Upper lobe of left lung (tissue), 6 donors: ENCODE data around the gene CENPO. TPM values are rescaled to one million over a fixed set of nuclear protein-coding genes. Genes with fewer than 3 reads are reported as not detected.

Experiments
- ATAC-seq, 2 donors: fragments of 200-7000 bp; cut with Tn5 transposase; one replicate each; pipeline ENCODE4 v1.9.1; 2022; ENCODE audit warnings: mild to moderate bottlenecking in 2 of 2, moderate library complexity in 2 of 2; ENCODE audit not compliant: low FRiP score in 2 of 2
- DNase-seq, 2 donors: peaks; one replicate each; pipeline ENCODE4 v3.0.0-alpha.2; 2019 to 2020
- H3K27ac ChIP-seq, 4 donors: fragments of 200-600 bp; sonication (generic); one replicate each; pipeline ENCODE4 v1.5.1; 2016 to 2019
- H3K27me3 ChIP-seq, 4 donors: fragments of 200-600 bp; sonication (generic); one replicate each; pipeline ENCODE4 v1.5.1; 2017 to 2019
- H3K36me3 ChIP-seq, 4 donors: fragments of 200-600 bp; sonication (generic); one replicate each; pipeline ENCODE4 v1.5.1; 2016 to 2019
- H3K4me1 ChIP-seq, 4 donors: fragments of 200-600 bp; sonication (generic); one replicate each; pipeline ENCODE4 v1.5.1; 2018 to 2019
- H3K4me3 ChIP-seq, 4 donors: fragments of 200-600 bp; sonication (generic); one replicate each; pipeline ENCODE4 v1.5.1; 2017 to 2019; ENCODE audit warnings: mild to moderate bottlenecking in 2 of 4, moderate library complexity in 1 of 4
- H3K9me3 ChIP-seq, 4 donors: fragments of 200-600 bp; sonication (generic); one replicate each; pipeline ENCODE4 v1.5.1; 2018 to 2019
- EP300 ChIP-seq, 4 donors: sonication (generic); formaldehyde crosslinking; IDR thresholded peaks; one replicate each; pipeline ENCODE4 v1.5.1; 2017; ENCODE audit warnings: antibody characterized with exemption in 4 of 4, control low read depth in 2 of 4
- POLR2A ChIP-seq, 4 donors: fragments of 450-650 bp; IDR thresholded peaks; one replicate each; pipeline ENCODE4 v1.5.1; 2016 to 2017; ENCODE audit warnings: antibody characterized with exemption in 4 of 4, mild to moderate bottlenecking in 2 of 4
- POLR2AphosphoS5 ChIP-seq, 2 donors: sonication (generic); formaldehyde crosslinking; IDR thresholded peaks; one replicate each; pipeline ENCODE4 v1.5.1; 2017; ENCODE audit warnings: antibody characterized with exemption in 2 of 2
- WGBS, 2 donors: methylation state at CpG; one replicate each; pipeline ENCODE4 v1.1.5; 2017 to 2018; 5-methylcytosine and 5-hydroxymethylcytosine counted together
- total RNA-seq, 6 donors: library from RNA; depleted of rRNA in 4 of 6; stranded (reverse); fragments of >200 nt in 4 of 6; gene quantifications; one replicate each; pipeline versions ENCODE4 v1.1.0 to v1.2.1, GENCODE V29; 2016 to 2021
- TF ChIP-seq, protein P1 (sequence below), 6 experiments: fragments of 450-650 bp in 4 of 6; fragments of 200-600 bp in 2 of 6; sonication (generic) in 2 of 6; IDR thresholded peaks; one replicate each; pipeline ENCODE4 v1.5.1; 2016 to 2019; ENCODE audit warnings: antibody characterized with exemption in 6 of 6
- donor health status: DM: no; HTN: no; CAD: no; lungs with moderate emphysema.
- donor health status: DM: no; HTN: yes; CAD: no; lungs with severe emphysema.

The CENPO gene
- total RNA-seq, 6 donors from 2014 or later = 4.9 to 8.7 (median 7.2) TPM

DNA sequence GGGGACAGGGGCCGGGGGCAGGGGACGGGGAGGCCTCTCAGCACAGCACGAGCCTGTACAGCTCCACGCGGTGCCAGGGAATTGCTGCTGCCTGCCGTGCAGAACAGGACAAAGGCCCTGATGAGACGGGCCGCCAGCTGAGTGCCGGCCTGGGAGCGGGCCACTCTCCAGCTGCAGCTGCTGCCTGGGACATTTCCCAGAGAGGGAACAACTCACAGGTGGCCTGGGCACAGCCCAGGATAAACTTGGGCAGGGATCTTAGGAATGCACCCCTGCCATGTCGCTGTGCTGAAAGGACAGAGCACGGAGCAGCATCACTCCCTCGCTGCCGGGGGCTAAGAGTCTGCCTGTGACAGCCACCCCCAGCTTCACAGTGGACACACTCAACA lies 38.8 kb downstream of the CENPO start:
- ATAC-seq (no peak), DNase-seq (no peak)
- 70 to 77% methylated on average over 14 of the region's 14 CpGs for WGBS, 2 donors
- Histone ChIP-seq H3K27me3 (no peaks in the 10 kb centered on the region), H3K36me3 (peaks cover 0 to 15% (median 5%) of the 10 kb centered on the region in 4 donors), H3K4me1 (peaks cover 5 to 10% (median 8%) of the 10 kb centered on the region in 4 donors), H3K9me3 (no peaks in the 10 kb centered on the region), H3K4me3 (no peak overlapping the region), H3K27ac (no peak overlapping the region)
- TF ChIP-seq POLR2AphosphoS5 (IDR thresholded peaks at IDR 0.05) (no peak), POLR2A (IDR thresholded peaks at IDR 0.05) (no peak), EP300 (IDR thresholded peaks at IDR 0.05) (no peak)
- TF ChIP-seq, protein P1, sequence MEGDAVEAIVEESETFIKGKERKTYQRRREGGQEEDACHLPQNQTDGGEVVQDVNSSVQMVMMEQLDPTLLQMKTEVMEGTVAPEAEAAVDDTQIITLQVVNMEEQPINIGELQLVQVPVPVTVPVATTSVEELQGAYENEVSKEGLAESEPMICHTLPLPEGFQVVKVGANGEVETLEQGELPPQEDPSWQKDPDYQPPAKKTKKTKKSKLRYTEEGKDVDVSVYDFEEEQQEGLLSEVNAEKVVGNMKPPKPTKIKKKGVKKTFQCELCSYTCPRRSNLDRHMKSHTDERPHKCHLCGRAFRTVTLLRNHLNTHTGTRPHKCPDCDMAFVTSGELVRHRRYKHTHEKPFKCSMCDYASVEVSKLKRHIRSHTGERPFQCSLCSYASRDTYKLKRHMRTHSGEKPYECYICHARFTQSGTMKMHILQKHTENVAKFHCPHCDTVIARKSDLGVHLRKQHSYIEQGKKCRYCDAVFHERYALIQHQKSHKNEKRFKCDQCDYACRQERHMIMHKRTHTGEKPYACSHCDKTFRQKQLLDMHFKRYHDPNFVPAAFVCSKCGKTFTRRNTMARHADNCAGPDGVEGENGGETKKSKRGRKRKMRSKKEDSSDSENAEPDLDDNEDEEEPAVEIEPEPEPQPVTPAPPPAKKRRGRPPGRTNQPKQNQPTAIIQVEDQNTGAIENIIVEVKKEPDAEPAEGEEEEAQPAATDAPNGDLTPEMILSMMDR (IDR thresholded peaks at IDR 0.05) = no peak

GRCh38 chr2:24832521-24832920 lies 39.3 kb downstream of the CENPO start:
- Histone ChIP-seq H3K27ac (no peak overlapping the region), H3K4me1 (peaks cover under 1 to 5% (median 4%) of the 10 kb centered on the region in 4 donors), H3K36me3 (peaks cover 0 to 15% (median 5%) of the 10 kb centered on the region in 4 donors), H3K9me3 (no peaks in the 10 kb centered on the region), H3K27me3 (no peaks in the 10 kb centered on the region), H3K4me3 (no peak overlapping the region)
- TF ChIP-seq POLR2AphosphoS5 (IDR thresholded peaks at IDR 0.05) = no peak
- no peak for TF ChIP-seq EP300 (IDR thresholded peaks at IDR 0.05)
- no peak for TF ChIP-seq POLR2A (IDR thresholded peaks at IDR 0.05)
- TF ChIP-seq, protein P1 (IDR thresholded peaks at IDR 0.05) = no peak
- no peak for DNase-seq
- no peak for ATAC-seq
- WGBS, 2 donors = 76 to 79% methylated on average over 9 of the region's 9 CpGs

GRCh38 chr2:24832931-24833701 lies 39.9 kb downstream of the CENPO start:
- TF ChIP-seq EP300 (IDR thresholded peaks at IDR 0.05) (no peak), POLR2A (IDR thresholded peaks at IDR 0.05) (no peak), POLR2AphosphoS5 (IDR thresholded peaks at IDR 0.05) (no peak)
- TF ChIP-seq, protein P1 (IDR thresholded peaks at IDR 0.05) = no peak
- 91% methylated on average over 22 of the region's 22 CpGs for WGBS, 2 donors
- no peak for ATAC-seq
- H3K9me3 ChIP-seq = no peaks in the 10 kb centered on the region
- H3K27ac ChIP-seq = no peak overlapping the region
- DNase-seq = no peak
- H3K27me3 ChIP-seq = no peaks in the 10 kb centered on the region
- no peak overlapping the region for H3K4me3 ChIP-seq
- peaks cover 0 to 15% (median 5%) of the 10 kb centered on the region in 4 donors for H3K36me3 ChIP-seq
- H3K4me1 ChIP-seq = no peaks in the 10 kb centered on the region

DNA sequence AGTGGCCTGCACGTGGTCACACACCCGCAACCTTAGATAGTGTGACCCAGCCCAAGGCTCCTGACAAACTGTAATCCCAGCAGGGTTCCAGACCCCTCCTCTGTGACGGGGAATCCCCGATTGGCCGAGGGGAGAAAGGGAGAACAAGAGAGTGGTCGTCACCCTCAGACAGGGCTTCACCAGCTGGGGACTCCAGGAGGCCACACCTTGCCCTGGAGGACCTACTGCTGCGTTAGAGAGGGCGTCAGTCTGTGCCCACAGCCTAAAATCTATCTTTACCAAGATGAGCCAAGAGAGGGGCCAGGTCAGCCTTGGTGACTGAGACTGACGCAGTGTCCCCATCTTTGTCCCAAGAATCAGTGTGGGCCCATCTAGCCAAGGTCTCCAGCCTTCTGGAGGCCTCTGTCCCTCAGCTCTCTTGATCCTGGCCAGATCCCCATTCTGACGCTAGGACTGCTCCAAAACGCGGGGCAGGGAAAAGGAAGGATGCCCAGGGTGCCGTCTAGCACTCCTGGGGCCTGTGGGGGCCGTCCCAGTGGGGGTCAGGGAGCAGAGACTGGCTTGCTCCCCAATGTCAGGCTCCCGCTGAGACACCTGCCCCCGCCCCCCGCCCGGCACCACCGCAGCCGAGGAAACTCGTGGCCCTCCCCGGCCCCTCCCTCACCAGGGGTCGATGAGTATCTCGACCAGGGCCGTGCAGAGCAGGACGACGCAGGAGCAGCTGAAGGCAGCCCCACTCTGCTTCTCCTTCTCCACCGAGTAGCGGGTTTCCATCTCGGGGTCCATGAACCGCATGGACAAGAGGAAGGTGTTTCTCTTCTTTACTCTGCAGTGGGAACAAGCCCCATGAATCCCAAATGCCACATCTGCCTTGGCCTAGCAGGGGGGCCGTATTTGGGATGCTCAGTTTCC lies 40.9 kb downstream of the CENPO start:
- no peak for TF ChIP-seq POLR2A (IDR thresholded peaks at IDR 0.05)
- TF ChIP-seq, protein P1 (IDR thresholded peaks at IDR 0.05) = no peak
- TF ChIP-seq EP300 (IDR thresholded peaks at IDR 0.05) = no peak
- TF ChIP-seq POLR2AphosphoS5 (IDR thresholded peaks at IDR 0.05) = no peak
- no peaks in the 10 kb centered on the region for H3K27me3 ChIP-seq
- peaks cover 0 to 18% (median 5%) of the 10 kb centered on the region in 4 donors for H3K36me3 ChIP-seq
- ATAC-seq = no peak
- 94 to 96% methylated on average over 29 to 31 of the region's 32 CpGs for WGBS, 2 donors
- no peak for DNase-seq
- no peaks in the 10 kb centered on the region for H3K4me1 ChIP-seq
- H3K9me3 ChIP-seq = no peaks in the 10 kb centered on the region
- no peak overlapping the region for H3K4me3 ChIP-seq
- no peak overlapping the region for H3K27ac ChIP-seq
